ENCODE results near the gene SLC25A26.
"Not testable (repeated sequence)": the region's sequence is repeated elsewhere in the genome, so short reads cannot be mapped to it uniquely, and the experiment has no call there.

GRCh38 chr3:66226093-66226492 is 5.3 kb downstream of the SLC25A26 start:
- not testable (repeated sequence) for TF ChIP-seq POLR2A, CTCF (IDR thresholded peaks at IDR 0.05)
